SK-N-MC (cell line): ENCODE data around the gene CELF2.
"Not testable (repeated sequence)": the region's sequence is repeated elsewhere in the genome, so short reads cannot be mapped to it uniquely, and the experiment has no call there.

Source experiments
- DNase-seq: peaks from one replicate; pipeline ENCODE4 v3.0.0-alpha.2; 2011; ENCODE audit warnings: low read depth, low spot score
- H3K27ac ChIP-seq: fragments of 200-600 bp; sonication (generic); 2 replicates; pipeline ENCODE4 v1.5.1; 2016; ENCODE audit warnings: mixed run types
- H3K36me3 ChIP-seq: fragments of 200-600 bp; sonication (generic); 2 replicates; pipeline ENCODE4 v1.6.1; 2017; ENCODE audit warnings: antibody characterized with exemption, low read length, mixed read lengths; ENCODE audit not compliant: insufficient read depth
- H3K4me3 ChIP-seq: fragments of 200-600 bp; sonication (generic); 2 replicates; pipeline ENCODE4 v1.5.1; 2016
- H3K9ac ChIP-seq: fragments of 200-600 bp; sonication (generic); 2 replicates; pipeline ENCODE4 v1.8.0; 2017; ENCODE audit warnings: mixed run types, mixed read lengths; ENCODE audit not compliant: insufficient read length
- H3K9me3 ChIP-seq: fragments of 200-600 bp; sonication (generic); 2 replicates; pipeline ENCODE4 v1.6.1; 2017; ENCODE audit warnings: low read depth, mild to moderate bottlenecking, antibody characterized with exemption, low read length, moderate library complexity, mixed read lengths
- EZH2 ChIP-seq: fragments of 200-600 bp; sonication (generic); IDR thresholded peaks from one replicate; pipeline ENCODE4 v1.6.1; 2017; ENCODE audit warnings: antibody characterized with exemption
- FOXP2 ChIP-seq: optimal IDR thresholded peaks from 2 replicates; pipeline ENCODE3; 2011; ENCODE audit warnings: mild to moderate bottlenecking, moderate library complexity; ENCODE audit not compliant: insufficient read depth; ENCODE audit errors: extremely low read length, control extremely low read depth
- POLR2AphosphoS5 ChIP-seq: IDR thresholded peaks from 2 replicates; pipeline ENCODE4 v1.6.1; 2012; ENCODE audit warnings: mild to moderate bottlenecking, low read depth, low read length, borderline replicate concordance

CELF2 gene

GRCh38 chr10:11358923-11359575 lies 341.4 kb downstream of the CELF2 start:
- Histone ChIP-seq H3K4me3 (no peak overlapping the region), H3K36me3 (no peaks in the 10 kb centered on the region), H3K9me3 (no peaks in the 10 kb centered on the region), H3K9ac (no peak overlapping the region), H3K27ac (no peak overlapping the region)
- DNase-seq = no peak
- no peak for TF ChIP-seq FOXP2

DNA sequence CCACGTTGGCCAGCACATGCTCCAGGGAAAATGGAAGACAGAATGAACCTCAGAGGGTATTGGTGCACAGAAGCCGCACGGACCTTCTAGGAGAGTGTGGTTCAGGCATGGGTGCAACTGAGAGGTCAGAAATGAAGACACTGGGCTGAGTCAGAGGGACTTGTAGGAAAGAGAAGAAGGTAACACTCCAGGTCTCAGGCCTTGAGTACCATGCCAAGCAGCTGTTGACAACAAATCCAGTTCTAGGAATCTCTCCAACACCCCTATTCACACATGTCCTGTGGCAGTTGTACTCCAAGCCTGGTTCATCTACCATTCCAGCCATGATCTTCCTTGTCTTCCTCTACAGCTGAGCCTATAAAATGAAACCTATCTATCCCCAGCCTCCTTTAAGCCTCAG lies 342.2 kb downstream of the CELF2 start:
- no peak overlapping the region for H3K4me3 ChIP-seq
- H3K36me3 ChIP-seq = no peaks in the 10 kb centered on the region
- no peak overlapping the region for H3K27ac ChIP-seq
- TF ChIP-seq EZH2 (no peak), POLR2AphosphoS5 (no peak)
- no peak overlapping the region for H3K9ac ChIP-seq
- H3K9me3 ChIP-seq = no peaks in the 10 kb centered on the region
- no peak for DNase-seq

DNA sequence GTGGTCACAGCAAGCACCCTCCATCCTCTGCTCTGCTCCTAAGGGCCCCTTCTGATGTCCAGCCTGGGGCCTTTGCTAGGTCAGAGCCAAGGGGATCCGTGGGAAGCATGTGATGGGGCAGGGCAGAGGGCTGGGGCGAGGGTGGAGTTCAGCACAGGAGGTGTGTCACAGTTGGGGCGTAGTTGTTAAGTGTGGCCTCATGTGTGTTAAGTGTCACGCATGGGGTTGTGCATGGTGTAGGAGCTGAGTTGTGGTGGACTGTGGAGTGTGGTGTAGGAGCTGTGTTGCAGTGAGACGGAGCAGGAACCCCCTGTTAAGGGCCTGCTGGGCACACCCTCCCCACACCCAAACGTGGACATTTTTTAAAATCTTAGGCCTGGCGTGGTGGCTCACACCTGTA lies 345.8 kb downstream of the CELF2 start:
- no peak overlapping the region for H3K4me3 ChIP-seq
- no peak overlapping the region for H3K9ac ChIP-seq
- H3K27ac ChIP-seq = no peak overlapping the region
- no peaks in the 10 kb centered on the region for H3K9me3 ChIP-seq
- H3K36me3 ChIP-seq = no peaks in the 10 kb centered on the region
- TF ChIP-seq EZH2 = no peak
- TF ChIP-seq FOXP2 = no peak
- no peak for TF ChIP-seq POLR2AphosphoS5
- DNase-seq = no peak

- Histone ChIP-seq H3K9ac (no peak overlapping the region), H3K36me3 (no peaks in the 10 kb centered on the region), H3K4me3 (no peak overlapping the region), H3K27ac (no peak overlapping the region), H3K9me3 (no peaks in the 10 kb centered on the region)
- no peak for TF ChIP-seq FOXP2
- TF ChIP-seq EZH2 = no peak
- no peak for TF ChIP-seq POLR2AphosphoS5
- DNase-seq = no peak
Measured at GRCh38 chr10:11364241-11364640, 346.6 kb downstream of the CELF2 start.

- not testable (repeated sequence) for H3K27ac ChIP-seq, DNase-seq, H3K4me3 ChIP-seq, H3K9me3 ChIP-seq, H3K36me3 ChIP-seq, H3K9ac ChIP-seq
Measured at GRCh38 chr10:11366889-11367288, 349.2 kb downstream of the CELF2 start.

DNA sequence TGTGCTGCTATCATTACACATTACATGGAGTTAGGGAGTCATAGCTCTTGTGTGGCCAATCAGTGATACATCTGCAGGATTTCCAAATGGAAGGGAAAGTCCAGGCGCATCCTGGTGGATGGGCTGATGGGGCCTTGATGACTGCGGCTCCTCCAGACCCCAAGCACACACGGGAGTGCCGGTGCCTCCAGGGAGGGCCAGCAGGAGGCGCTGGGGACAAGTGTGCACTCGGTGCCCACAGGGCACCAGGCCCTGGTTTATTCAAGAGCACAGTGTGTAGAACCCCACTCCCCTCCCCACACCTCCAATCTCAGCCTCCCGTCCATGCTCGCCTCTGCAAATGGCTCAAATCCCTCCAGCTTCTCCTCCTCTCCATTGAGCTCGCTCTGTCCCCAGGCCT lies 349.8 kb downstream of the CELF2 start:
- Histone ChIP-seq H3K27ac (no peak overlapping the region), H3K4me3 (no peak overlapping the region), H3K9ac (no peak overlapping the region), H3K36me3 (no peaks in the 10 kb centered on the region), H3K9me3 (no peaks in the 10 kb centered on the region)
- TF ChIP-seq EZH2 = no peak
- TF ChIP-seq FOXP2 = no peak
- no peak for TF ChIP-seq POLR2AphosphoS5
- no peak for DNase-seq

DNA sequence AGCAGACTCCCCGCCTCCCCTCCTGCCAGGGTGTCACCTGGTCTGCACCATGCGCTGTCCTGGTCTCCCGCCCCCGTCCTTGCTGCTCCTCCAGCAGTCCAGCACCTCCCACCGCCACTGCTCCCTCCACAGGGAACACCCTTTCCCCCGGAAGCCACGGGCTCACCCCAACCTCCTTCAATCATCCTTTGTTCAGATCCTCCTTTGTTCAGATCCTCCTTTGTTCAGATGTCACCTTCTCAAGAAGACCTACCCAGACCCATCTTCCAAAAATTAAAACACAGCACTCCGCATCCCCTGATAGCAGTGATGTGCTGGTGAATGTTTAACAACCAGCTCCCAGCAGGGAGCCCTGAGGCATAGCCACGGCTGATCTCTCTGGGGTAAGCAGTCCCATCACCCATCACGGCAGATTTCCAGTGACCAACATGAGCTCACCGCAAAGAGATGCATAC lies 356.1 kb downstream of the CELF2 start:
- no peak overlapping the region for H3K27ac ChIP-seq
- no peak for DNase-seq
- H3K36me3 ChIP-seq = no peaks in the 10 kb centered on the region
- H3K9me3 ChIP-seq = no peaks in the 10 kb centered on the region
- no peak overlapping the region for H3K9ac ChIP-seq
- H3K4me3 ChIP-seq = no peak overlapping the region
- no peak for TF ChIP-seq EZH2
- TF ChIP-seq POLR2AphosphoS5 = no peak
- no peak for TF ChIP-seq FOXP2

- TF ChIP-seq FOXP2 (no peak), EZH2 (no peak), POLR2AphosphoS5 (no peak)
- no peak overlapping the region for H3K4me3 ChIP-seq
Measured at GRCh38 chr10:11377267-11377666, 359.6 kb downstream of the CELF2 start.

GRCh38 chr10:11378835-11379234 lies 361.2 kb downstream of the CELF2 start:
- no peak for DNase-seq
- Histone ChIP-seq H3K9me3 (no peaks in the 10 kb centered on the region), H3K27ac (no peak overlapping the region), H3K36me3 (no peaks in the 10 kb centered on the region), H3K4me3 (no peak overlapping the region), H3K9ac (no peak overlapping the region)
- no peak for TF ChIP-seq FOXP2
- no peak for TF ChIP-seq POLR2AphosphoS5
- TF ChIP-seq EZH2 = no peak

More at GRCh38 chr10:11377267-11377666, 359.6 kb downstream of the CELF2 start:
- DNase-seq = no peak
- Histone ChIP-seq H3K9ac (no peak overlapping the region), H3K27ac (no peak overlapping the region), H3K9me3 (no peaks in the 10 kb centered on the region), H3K36me3 (no peaks in the 10 kb centered on the region)

DNA sequence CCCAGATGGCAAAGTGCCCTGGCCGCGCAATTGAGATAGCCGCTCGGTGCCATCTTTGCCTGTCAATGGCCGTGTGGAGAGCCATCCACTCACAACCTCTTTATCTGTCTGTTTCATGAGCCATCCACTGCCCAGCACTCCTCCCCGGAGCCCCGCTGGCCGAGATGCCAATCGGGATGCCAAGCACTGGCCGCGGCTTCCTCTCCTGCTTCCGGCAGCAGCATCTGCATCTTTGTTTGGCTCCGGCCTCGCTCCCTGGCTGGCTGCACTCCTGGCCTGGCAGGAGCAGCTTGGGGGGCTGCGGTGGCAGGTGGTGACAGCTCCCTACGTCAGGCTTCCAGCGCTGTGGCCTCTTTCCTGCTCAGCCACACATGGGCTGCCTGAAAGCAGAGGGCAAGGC lies 362.1 kb downstream of the CELF2 start:
- Histone ChIP-seq H3K9me3 (no peaks in the 10 kb centered on the region), H3K27ac (no peak overlapping the region), H3K4me3 (no peak overlapping the region), H3K36me3 (no peaks in the 10 kb centered on the region), H3K9ac (no peak overlapping the region)
- no peak for DNase-seq
- TF ChIP-seq EZH2 (no peak), FOXP2 (no peak), POLR2AphosphoS5 (no peak)
